ENCODE results near the gene GATC.

GATC gene

GRCh38 chr12:120413901-120414695 is 32.1 kb upstream of the GATC start:
- no peaks in the 10 kb centered on the region for H3K9me3 ChIP-seq (ENCODE audit: control insufficient read depth, low read length)
- H3K36me3 ChIP-seq (ENCODE audit: control insufficient read depth, insufficient read depth, low read length), result no peaks in the 10 kb centered on the region
- no peaks in the 10 kb centered on the region for H3K4me1 ChIP-seq (ENCODE audit: control insufficient read depth, insufficient read depth, low read length, poor library complexity, severe bottlenecking)
- 31 to 36% methylated on average over 7 to 8 of the region's 13 CpGs for WGBS, 2 experiments (ENCODE audit: insufficient coverage in 2 of 2)
- H3K27ac ChIP-seq (ENCODE audit: low read depth, low read length, severe bottlenecking), result peak overlapping the region; percentile 66
- H3K4me3 ChIP-seq (ENCODE audit: extremely low read depth, insufficient read depth, low read length, poor library complexity, severe bottlenecking), result no peak overlapping the region

- WGBS, 2 experiments (ENCODE audit: insufficient coverage in 2 of 2), result 92 to 95% methylated on average over 2 to 6 of the region's 7 CpGs
- Histone ChIP-seq H3K4me3 (ENCODE audit: extremely low read depth, insufficient read depth, low read length, poor library complexity, severe bottlenecking) (no peak overlapping the region), H3K9me3 (ENCODE audit: control insufficient read depth, low read length) (no peaks in the 10 kb centered on the region), H3K4me1 (ENCODE audit: control insufficient read depth, insufficient read depth, low read length, poor library complexity, severe bottlenecking) (no peaks in the 10 kb centered on the region), H3K27ac (ENCODE audit: low read depth, low read length, severe bottlenecking) (no peak overlapping the region), H3K36me3 (ENCODE audit: control insufficient read depth, insufficient read depth, low read length) (no peaks in the 10 kb centered on the region)
These were observed 29.6 kb upstream of the GATC start for GRCh38 chr12:120416490-120417216.

GRCh38 chr12:120417917-120418580 is 28.2 kb upstream of the GATC start:
- H3K4me3 ChIP-seq (ENCODE audit: extremely low read depth, insufficient read depth, low read length, poor library complexity, severe bottlenecking), result no peak overlapping the region
- no peaks in the 10 kb centered on the region for H3K9me3 ChIP-seq (ENCODE audit: control insufficient read depth, low read length)
- no peak overlapping the region for H3K27ac ChIP-seq (ENCODE audit: low read depth, low read length, severe bottlenecking)
- no peaks in the 10 kb centered on the region for H3K4me1 ChIP-seq (ENCODE audit: control insufficient read depth, insufficient read depth, low read length, poor library complexity, severe bottlenecking)
- 93 to 100% methylated on average over 3 to 4 of the region's 4 CpGs for WGBS, 2 experiments (ENCODE audit: insufficient coverage in 2 of 2)
- no peaks in the 10 kb centered on the region for H3K36me3 ChIP-seq (ENCODE audit: control insufficient read depth, insufficient read depth, low read length)

- Histone ChIP-seq H3K36me3 (ENCODE audit: control insufficient read depth, insufficient read depth, low read length) (no peaks in the 10 kb centered on the region), H3K4me1 (ENCODE audit: control insufficient read depth, insufficient read depth, low read length, poor library complexity, severe bottlenecking) (no peaks in the 10 kb centered on the region), H3K27ac (ENCODE audit: low read depth, low read length, severe bottlenecking) (no peak overlapping the region), H3K4me3 (ENCODE audit: extremely low read depth, insufficient read depth, low read length, poor library complexity, severe bottlenecking) (no peak overlapping the region), H3K9me3 (ENCODE audit: control insufficient read depth, low read length) (no peaks in the 10 kb centered on the region)
- WGBS, 2 experiments (ENCODE audit: insufficient coverage in 2 of 2), result 83 to 92% methylated on average over 4 of the region's 4 CpGs
These were observed 24.5 kb upstream of the GATC start for GRCh38 chr12:120421701-120422100.

- Histone ChIP-seq H3K27ac (ENCODE audit: low read depth, low read length, severe bottlenecking) (no peak overlapping the region), H3K9me3 (ENCODE audit: control insufficient read depth, low read length) (no peaks in the 10 kb centered on the region), H3K36me3 (ENCODE audit: control insufficient read depth, insufficient read depth, low read length) (no peaks in the 10 kb centered on the region), H3K4me3 (ENCODE audit: extremely low read depth, insufficient read depth, low read length, poor library complexity, severe bottlenecking) (no peak overlapping the region), H3K4me1 (ENCODE audit: control insufficient read depth, insufficient read depth, low read length, poor library complexity, severe bottlenecking) (no peaks in the 10 kb centered on the region)
- WGBS, 2 experiments (ENCODE audit: insufficient coverage in 2 of 2), result 98% methylated on average over 5 to 6 of the region's 7 CpGs
These were observed 23.3 kb upstream of the GATC start for GRCh38 chr12:120422892-120423456.

- H3K4me1 ChIP-seq (ENCODE audit: control insufficient read depth, insufficient read depth, low read length, poor library complexity, severe bottlenecking), result no peaks in the 10 kb centered on the region
- no peaks in the 10 kb centered on the region for H3K9me3 ChIP-seq (ENCODE audit: control insufficient read depth, low read length)
- H3K4me3 ChIP-seq (ENCODE audit: extremely low read depth, insufficient read depth, low read length, poor library complexity, severe bottlenecking), result no peak overlapping the region
- H3K36me3 ChIP-seq (ENCODE audit: control insufficient read depth, insufficient read depth, low read length), result no peaks in the 10 kb centered on the region
- 75% methylated on average over 2 of the region's 3 CpGs; no CpG with 5 or more reads in 1 of the 2 experiments for WGBS, 2 experiments (ENCODE audit: insufficient coverage in 2 of 2)
- no peak overlapping the region for H3K27ac ChIP-seq (ENCODE audit: low read depth, low read length, severe bottlenecking)
These were observed 20.4 kb upstream of the GATC start for GRCh38 chr12:120425797-120426196.

GRCh38 chr12:120428597-120429229 is 17.5 kb upstream of the GATC start:
- H3K36me3 ChIP-seq (ENCODE audit: control insufficient read depth, insufficient read depth, low read length), result no peaks in the 10 kb centered on the region
- no peak overlapping the region for H3K27ac ChIP-seq (ENCODE audit: low read depth, low read length, severe bottlenecking)
- no peak overlapping the region for H3K4me3 ChIP-seq (ENCODE audit: extremely low read depth, insufficient read depth, low read length, poor library complexity, severe bottlenecking)
- no peaks in the 10 kb centered on the region for H3K9me3 ChIP-seq (ENCODE audit: control insufficient read depth, low read length)
- H3K4me1 ChIP-seq (ENCODE audit: control insufficient read depth, insufficient read depth, low read length, poor library complexity, severe bottlenecking), result no peaks in the 10 kb centered on the region
- WGBS, 2 experiments (ENCODE audit: insufficient coverage in 2 of 2), result 79 to 85% methylated on average over 7 of the region's 8 CpGs

GRCh38 chr12:120429368-120429767 is 16.9 kb upstream of the GATC start:
- WGBS, 2 experiments (ENCODE audit: insufficient coverage in 2 of 2), result 72 to 84% methylated on average over 4 to 7 of the region's 7 CpGs
- no peaks in the 10 kb centered on the region for H3K36me3 ChIP-seq (ENCODE audit: control insufficient read depth, insufficient read depth, low read length)
- no peak overlapping the region for H3K27ac ChIP-seq (ENCODE audit: low read depth, low read length, severe bottlenecking)
- no peaks in the 10 kb centered on the region for H3K4me1 ChIP-seq (ENCODE audit: control insufficient read depth, insufficient read depth, low read length, poor library complexity, severe bottlenecking)
- H3K9me3 ChIP-seq (ENCODE audit: control insufficient read depth, low read length), result no peaks in the 10 kb centered on the region
- H3K4me3 ChIP-seq (ENCODE audit: extremely low read depth, insufficient read depth, low read length, poor library complexity, severe bottlenecking), result no peak overlapping the region

- H3K4me1 ChIP-seq (ENCODE audit: control insufficient read depth, insufficient read depth, low read length, poor library complexity, severe bottlenecking), result no peaks in the 10 kb centered on the region
- no peaks in the 10 kb centered on the region for H3K9me3 ChIP-seq (ENCODE audit: control insufficient read depth, low read length)
- 79 to 83% methylated on average over 5 to 6 of the region's 10 CpGs for WGBS, 2 experiments (ENCODE audit: insufficient coverage in 2 of 2)
- H3K4me3 ChIP-seq (ENCODE audit: extremely low read depth, insufficient read depth, low read length, poor library complexity, severe bottlenecking), result no peak overlapping the region
- no peaks in the 10 kb centered on the region for H3K36me3 ChIP-seq (ENCODE audit: control insufficient read depth, insufficient read depth, low read length)
- no peak overlapping the region for H3K27ac ChIP-seq (ENCODE audit: low read depth, low read length, severe bottlenecking)
These were observed 13.3 kb upstream of the GATC start for GRCh38 chr12:120432772-120433525.

Data from mesodermal cell (in vitro differentiated cells).